GM19043 (cell line): ENCODE measurements around the gene PM20D2.

Experiments used
- ATAC-seq: cut with Tn5 transposase; IDR thresholded peaks from one replicate; pipeline ENCODE4 v1.9.1; 2021; ENCODE audit warnings: low read depth; ENCODE audit not compliant: unreplicated experiment

PM20D2 gene

DNA sequence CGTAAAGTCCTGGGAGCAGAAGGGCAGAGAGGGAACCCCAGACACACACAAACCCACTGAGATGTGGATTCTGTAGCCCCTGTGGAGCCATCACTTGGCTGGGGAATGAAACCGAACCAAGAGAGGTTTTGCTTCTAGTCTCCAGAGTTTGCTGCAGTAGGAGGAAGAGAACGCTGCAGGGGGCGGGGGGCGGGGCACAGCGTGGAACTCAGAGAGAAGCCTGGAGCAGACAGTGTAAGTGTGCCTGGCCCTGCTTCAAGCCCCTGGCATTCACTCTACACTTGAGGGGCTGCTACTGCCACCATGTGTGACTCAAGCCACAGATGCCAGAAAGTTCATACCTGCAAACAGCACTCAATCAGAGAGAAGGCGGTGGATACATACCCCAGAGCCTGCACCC is 52.4 kb downstream of the PM20D2 start:
- ATAC-seq: no peak

DNA sequence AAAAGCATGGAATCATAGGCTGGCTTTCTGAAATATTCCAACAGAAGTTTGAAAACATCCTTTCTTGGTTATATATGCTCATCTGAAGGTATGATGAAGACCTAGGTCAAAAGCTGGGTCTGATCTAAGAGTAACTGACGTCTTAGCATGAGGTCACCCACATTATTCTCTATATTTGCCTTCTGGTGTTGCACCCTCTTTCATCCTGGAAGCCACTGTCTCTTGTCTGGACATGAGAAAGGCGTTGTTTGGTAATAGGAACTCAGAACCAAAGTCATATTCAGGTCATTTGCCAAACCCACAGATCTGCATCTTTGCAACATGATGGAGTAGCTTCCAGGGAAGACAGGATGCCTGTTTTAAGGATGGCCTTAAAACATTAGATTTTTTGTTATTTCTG is 53.7 kb downstream of the PM20D2 start:
- no peak for ATAC-seq

GRCh38 chr6:89200706-89201215 is 54.9 kb downstream of the PM20D2 start:
- no peak for ATAC-seq

GRCh38 chr6:89204096-89204495 is 58.2 kb downstream of the PM20D2 start:
- ATAC-seq: no peak

DNA sequence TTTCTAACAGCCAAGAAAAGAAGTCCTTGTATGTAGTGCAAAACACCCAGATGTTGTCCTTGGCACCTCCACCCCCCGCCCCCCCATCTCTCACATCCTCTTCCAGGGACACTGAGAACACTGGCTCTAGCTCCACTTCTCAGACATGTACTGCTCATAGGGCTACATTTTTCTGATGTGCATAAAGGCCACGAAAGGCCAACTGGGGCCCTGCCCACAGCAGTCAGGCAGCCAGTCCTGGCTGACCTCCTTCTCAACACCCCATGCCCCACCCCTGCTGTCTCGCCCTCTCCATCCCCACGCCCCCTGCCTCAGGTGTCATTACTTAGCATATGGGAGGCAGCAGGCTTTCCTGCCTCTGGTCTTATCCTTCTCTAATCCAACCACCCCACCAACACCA is 60.0 kb downstream of the PM20D2 start:
- no peak for ATAC-seq

- ATAC-seq: no peak
These were observed 62.7 kb downstream of the PM20D2 start for GRCh38 chr6:89208551-89208950.

GRCh38 chr6:89209457-89209856 is 63.6 kb downstream of the PM20D2 start:
- ATAC-seq: no peak

DNA sequence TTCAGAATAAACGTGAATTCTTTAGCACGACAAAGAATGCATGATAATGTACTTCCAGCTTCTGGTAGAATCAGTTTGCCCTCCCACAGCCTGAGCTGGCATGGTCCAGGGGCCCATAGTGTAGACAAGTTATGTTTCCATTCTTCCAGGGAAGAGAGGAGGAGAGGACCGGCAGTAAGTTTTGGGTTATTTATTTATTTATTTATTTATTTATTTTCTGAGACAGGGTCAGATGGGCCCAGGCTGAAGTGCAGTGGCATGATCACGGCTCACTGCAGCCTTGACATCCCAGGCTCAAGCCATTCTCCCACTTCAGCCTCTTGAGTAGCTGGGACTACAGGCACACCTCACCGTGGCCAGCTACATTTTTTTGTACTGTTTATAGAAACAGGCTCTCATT is 66.6 kb downstream of the PM20D2 start:
- no peak for ATAC-seq

DNA sequence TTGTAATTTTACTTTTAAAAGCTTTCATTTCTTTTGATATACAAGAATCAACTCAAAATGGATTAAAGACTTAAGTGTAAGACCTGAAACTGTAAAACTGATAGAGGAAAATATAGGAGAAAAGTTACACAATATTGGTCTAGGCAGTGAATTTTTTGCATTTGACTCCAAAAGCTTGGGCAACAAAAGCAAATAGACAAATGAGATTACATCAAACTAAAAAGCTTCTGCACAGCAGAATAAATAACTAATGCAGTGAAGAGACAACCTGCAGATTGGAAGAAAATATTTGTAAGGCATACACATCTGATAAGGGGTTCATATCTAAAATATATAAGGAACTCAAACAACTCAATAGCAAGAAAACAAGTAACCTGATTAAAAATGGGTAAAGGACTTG is 68.3 kb downstream of the PM20D2 start:
- no peak for ATAC-seq
